Embryonic facial prominence (tissue), 1 donor: ENCODE data around the gene TRIM13.

Experiments used
- DNase-seq: peaks from one replicate; pipeline ENCODE4 v3.0.0-alpha.2; 2016; ENCODE audit errors: extremely low spot score

Gene TRIM13

GRCh38 chr13:50065712-50066111 is 68.9 kb downstream of the TRIM13 start:
- no peak for DNase-seq
